Activated CD4-positive, alpha-beta T cell treated with anti-CD3 and anti-CD28 coated beads for 48 hours (primary cell): ENCODE data around the gene MTMR3.
A peak's percentile ranks its signal among the peaks of the same experiment; 100 is the strongest.

Experiments
- DNase-seq: peaks from one replicate; pipeline ENCODE4 v3.0.0-alpha.2; 2020

The MTMR3 gene

GRCh38 chr22:30005213-30005857, 122.4 kb downstream of the MTMR3 start:
- peak; percentile 76 for DNase-seq

- no peak for DNase-seq
These were observed 124.4 kb downstream of the MTMR3 start for GRCh38 chr22:30007361-30007760.

GRCh38 chr22:30008401-30008800, 125.4 kb downstream of the MTMR3 start:
- no peak for DNase-seq

- no peak for DNase-seq
These were observed 126.5 kb downstream of the MTMR3 start for GRCh38 chr22:30009478-30009877.

GRCh38 chr22:30010789-30011405, 127.9 kb downstream of the MTMR3 start:
- DNase-seq, result no peak

GRCh38 chr22:30013201-30013600, 130.2 kb downstream of the MTMR3 start:
- no peak for DNase-seq

GRCh38 chr22:30014244-30014643, 131.3 kb downstream of the MTMR3 start:
- no peak for DNase-seq

GRCh38 chr22:30015229-30015797, 132.3 kb downstream of the MTMR3 start:
- DNase-seq, result no peak

GRCh38 chr22:30015846-30016245, 132.9 kb downstream of the MTMR3 start:
- no peak for DNase-seq

- no peak for DNase-seq
These were observed 133.6 kb downstream of the MTMR3 start for GRCh38 chr22:30016596-30016995.

GRCh38 chr22:30017375-30018223, 134.6 kb downstream of the MTMR3 start:
- DNase-seq, result no peak

GRCh38 chr22:30020511-30020910, 137.5 kb downstream of the MTMR3 start:
- no peak for DNase-seq

- no peak for DNase-seq
These were observed 138.4 kb downstream of the MTMR3 start for GRCh38 chr22:30021338-30021737.

GRCh38 chr22:30021881-30022619, 139.1 kb downstream of the MTMR3 start:
- no peak for DNase-seq

- peak; percentile 20 for DNase-seq
These were observed 140.2 kb downstream of the MTMR3 start for GRCh38 chr22:30023099-30023660.

GRCh38 chr22:30024231-30024630, 141.3 kb downstream of the MTMR3 start:
- DNase-seq, result no peak

- no peak for DNase-seq
These were observed 142.2 kb downstream of the MTMR3 start for GRCh38 chr22:30025221-30025620.

- DNase-seq, result no peak
These were observed 143.8 kb downstream of the MTMR3 start for GRCh38 chr22:30026756-30027155.

GRCh38 chr22:30027169-30027568, 144.2 kb downstream of the MTMR3 start:
- DNase-seq, result no peak

GRCh38 chr22:30027791-30028190, 144.8 kb downstream of the MTMR3 start:
- DNase-seq, result no peak

- DNase-seq, result no peak
These were observed 145.8 kb downstream of the MTMR3 start for GRCh38 chr22:30028731-30029130.

GRCh38 chr22:30029512-30029911, 146.5 kb downstream of the MTMR3 start:
- no peak for DNase-seq

- no peak for DNase-seq
These were observed 147.4 kb downstream of the MTMR3 start for GRCh38 chr22:30030329-30030728.
